Parathyroid adenoma (tissue), 2 donors: ENCODE data around the gene CWF19L1.

Experiments used
- H2AFZ ChIP-seq: fragments of 300-600 bp; sonication (generic); one replicate; pipeline ENCODE4 v1.7.0; 2017; ENCODE audit warnings: antibody characterized with exemption, mild to moderate bottlenecking
- H3K27ac ChIP-seq: fragments of 300-600 bp; sonication (generic); one replicate; pipeline ENCODE4 v1.7.0; 2017
- H3K27me3 ChIP-seq: fragments of 300-600 bp; sonication (generic); one replicate; pipeline ENCODE4 v1.7.0; 2017; ENCODE audit warnings: low read length; ENCODE audit not compliant: control insufficient read depth, insufficient read depth
- H3K36me3 ChIP-seq: fragments of 300-600 bp; sonication (generic); one replicate; pipeline ENCODE4 v1.7.0; 2017; ENCODE audit warnings: low read length; ENCODE audit not compliant: control insufficient read depth, insufficient read depth
- H3K4me1 ChIP-seq: fragments of 300-600 bp; sonication (generic); one replicate; pipeline ENCODE4 v1.7.0; 2017; ENCODE audit warnings: control low read depth
- H3K4me2 ChIP-seq: fragments of 300-600 bp; sonication (generic); one replicate; pipeline ENCODE4 v1.7.0; 2017; ENCODE audit warnings: low read length
- H3K4me3 ChIP-seq: fragments of 300-600 bp; sonication (generic); one replicate; pipeline ENCODE4 v1.7.0; 2017; ENCODE audit warnings: low read depth, low read length
- H3K79me2 ChIP-seq: fragments of 300-600 bp; sonication (generic); one replicate; pipeline ENCODE4 v1.7.0; 2017; ENCODE audit warnings: control low read depth
- H3K9ac ChIP-seq: fragments of 300-600 bp; sonication (generic); one replicate; pipeline ENCODE4 v1.7.0; 2017; ENCODE audit warnings: mild to moderate bottlenecking
- H3K9me3 ChIP-seq: fragments of 300-600 bp; sonication (generic); one replicate; pipeline ENCODE4 v1.7.0; 2017; ENCODE audit warnings: low read length; ENCODE audit not compliant: control insufficient read depth
- CTCF ChIP-seq: fragments of 300-600 bp; sonication (generic); IDR thresholded peaks from one replicate; pipeline ENCODE4 v1.7.0; 2017; ENCODE audit warnings: antibody characterized with exemption, mild to moderate bottlenecking
- donor health status: primary hyperparathyroidism.

Gene CWF19L1

GRCh38 chr10:100291356-100291755, 23.9 kb upstream of the CWF19L1 start:
- H3K27me3 ChIP-seq: no peaks in the 10 kb centered on the region
- H3K36me3 ChIP-seq: no peaks in the 10 kb centered on the region
- peaks cover 5% of the 10 kb centered on the region for H3K4me1 ChIP-seq
- H2AFZ ChIP-seq: no peak overlapping the region
- no peak for TF ChIP-seq CTCF
- H3K4me3 ChIP-seq: no peak overlapping the region
- H3K9ac ChIP-seq: no peak overlapping the region
- H3K79me2 ChIP-seq: peaks cover 3% of the 10 kb centered on the region
- H3K27ac ChIP-seq: no peak overlapping the region
- H3K4me2 ChIP-seq: no peak overlapping the region
- H3K9me3 ChIP-seq: no peaks in the 10 kb centered on the region

- Histone ChIP-seq H3K79me2 (peaks cover 17% of the 10 kb centered on the region), H3K9me3 (no peaks in the 10 kb centered on the region), H3K27me3 (no peaks in the 10 kb centered on the region), H2AFZ (no peak overlapping the region), H3K4me2 (no peak overlapping the region), H3K9ac (no peak overlapping the region), H3K4me1 (peaks cover 5% of the 10 kb centered on the region), H3K4me3 (no peak overlapping the region), H3K27ac (no peak overlapping the region), H3K36me3 (no peaks in the 10 kb centered on the region)
- no peak for TF ChIP-seq CTCF
Measured at GRCh38 chr10:100289641-100290040, 22.2 kb upstream of the CWF19L1 start.

- peaks cover 5% of the 10 kb centered on the region for H3K4me1 ChIP-seq
Measured at GRCh38 chr10:100288196-100288595, 20.8 kb upstream of the CWF19L1 start.

GRCh38 chr10:100287756-100288155, 20.3 kb upstream of the CWF19L1 start:
- Histone ChIP-seq H3K9me3 (no peaks in the 10 kb centered on the region), H3K4me1 (peaks cover 5% of the 10 kb centered on the region), H3K9ac (no peak overlapping the region), H3K79me2 (peaks cover 32% of the 10 kb centered on the region), H3K27ac (no peak overlapping the region), H3K27me3 (no peaks in the 10 kb centered on the region), H3K36me3 (no peaks in the 10 kb centered on the region), H3K4me2 (no peak overlapping the region), H2AFZ (no peak overlapping the region), H3K4me3 (no peak overlapping the region)
- TF ChIP-seq CTCF: no peak

More at GRCh38 chr10:100288196-100288595, 20.8 kb upstream of the CWF19L1 start:
- no peak overlapping the region for H3K4me2 ChIP-seq
- H3K79me2 ChIP-seq: peaks cover 28% of the 10 kb centered on the region
- H3K27ac ChIP-seq: no peak overlapping the region
- H3K9me3 ChIP-seq: no peaks in the 10 kb centered on the region
- H2AFZ ChIP-seq: no peak overlapping the region
- no peaks in the 10 kb centered on the region for H3K27me3 ChIP-seq
- no peak overlapping the region for H3K4me3 ChIP-seq
- H3K36me3 ChIP-seq: no peaks in the 10 kb centered on the region
- TF ChIP-seq CTCF: no peak
- no peak overlapping the region for H3K9ac ChIP-seq
